A549 treated with AZD2906 at 1 μM for 4 hours (cell line): Measurements from ENCODE around the gene ZNF354B. TPM values are rescaled to one million over a fixed set of nuclear protein-coding genes. Genes with fewer than 3 reads are reported as not detected.

Experiments
- total RNA-seq: library from RNA; stranded (reverse); fragments of 200-300 nt; extraction: Qiagen RNA extraction; gene quantifications from 5 replicates; pipeline ENCODE4 v1.2.3, GENCODE V29; 2022

The ZNF354B gene
- total RNA-seq, result 4.1 to 5.4 TPM (median 4.6 TPM) in 5 replicates

GRCh38 chr5:178859625-178860521 lies at the start of gene ZNF354B:
TSS of gene ZNF354B (plus strand) at chr5:178859953. CDS start at chr5:178861048, 1,095 bp downstream.

GRCh38 chr5:178895615-178896571 lies 36.1 kb downstream of the ZNF354B start, which contains the start of gene ZFP2:
TSS of gene ZFP2 (plus strand) at chr5:178895913. CDS start at chr5:178931314, 35,401 bp downstream.

Other genes starting within 250 kb of the ZNF354B start
- 6.8 to 10.1 TPM (median 7.3 TPM) in 5 replicates for gene CLK4, start 232.9 kb upstream of the ZNF354B start, total RNA-seq
- gene ZNF354A, start 129.3 kb upstream of the ZNF354B start, total RNA-seq, result 6.3 to 8.9 TPM (median 6.6 TPM) in 5 replicates
- gene ZFP2, start 36.0 kb downstream of the ZNF354B start, total RNA-seq, result not detected in 5 replicates
- not detected in 5 replicates for gene ZNF454, start 81.2 kb downstream of the ZNF354B start, total RNA-seq
- not detected in 5 replicates for gene GRM6, start 135.4 kb downstream of the ZNF354B start, total RNA-seq
- 0.48 to 0.77 TPM (median 0.52 TPM) in 5 replicates for gene ZNF879, start 163.9 kb downstream of the ZNF354B start, total RNA-seq
- gene ZNF354C, start 200.4 kb downstream of the ZNF354B start, total RNA-seq, result 0.45 to 0.81 TPM (median 0.78 TPM) in 5 replicates